HG03521 (cell line): ENCODE measurements around the gene CRB1.

ENCODE experiments used
- ATAC-seq: cut with Tn5 transposase; IDR thresholded peaks from one replicate; pipeline ENCODE4 v1.9.1; 2021; ENCODE audit warnings: mild to moderate bottlenecking, moderate library complexity; ENCODE audit not compliant: unreplicated experiment

Gene CRB1

GRCh38 chr1:197342669-197343068 is 74.6 kb downstream of the CRB1 start:
- no peak for ATAC-seq

GRCh38 chr1:197343663-197344273 is 75.7 kb downstream of the CRB1 start:
- ATAC-seq: no peak

- no peak for ATAC-seq
Observed at GRCh38 chr1:197351821-197352440, 83.9 kb downstream of the CRB1 start.

DNA sequence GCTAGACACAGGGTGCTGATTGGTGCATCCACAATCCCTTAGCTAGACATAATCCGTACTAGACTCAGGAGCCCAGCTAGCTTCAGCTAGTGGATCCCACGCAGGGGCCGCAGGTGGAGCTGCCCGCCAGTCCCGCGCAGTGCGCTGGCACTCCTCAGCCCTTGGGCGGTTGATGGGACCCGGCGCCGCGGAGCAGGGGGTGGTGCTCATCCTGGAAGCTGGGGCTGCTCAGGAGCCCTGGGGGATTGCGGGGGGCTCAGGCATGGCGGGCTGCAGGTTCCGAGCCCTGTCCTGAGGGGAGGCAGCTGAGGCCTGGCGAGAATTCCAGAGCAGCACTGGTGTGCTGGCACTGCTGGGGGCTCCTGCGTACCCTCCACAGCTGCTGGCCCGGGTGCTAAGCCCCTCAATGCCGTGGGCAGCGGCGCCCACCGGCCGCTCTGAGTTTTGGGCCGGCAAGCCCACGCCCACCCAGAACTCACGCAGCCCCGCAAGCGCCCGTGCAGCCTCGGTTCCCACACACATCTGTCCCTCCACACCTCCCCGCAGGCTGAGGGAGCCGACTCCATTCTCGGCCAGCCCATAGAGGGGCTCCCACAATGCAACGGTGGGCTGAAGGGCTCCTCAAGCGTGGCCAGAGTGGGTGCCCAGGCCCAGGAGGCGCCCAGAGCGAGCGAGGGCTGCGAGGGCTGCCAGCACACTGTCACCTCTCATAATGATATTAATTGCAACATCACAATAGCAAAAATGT is 87.4 kb downstream of the CRB1 start:
- ATAC-seq: no peak

- no peak for ATAC-seq
Observed at GRCh38 chr1:197356723-197357533, 88.9 kb downstream of the CRB1 start.

DNA sequence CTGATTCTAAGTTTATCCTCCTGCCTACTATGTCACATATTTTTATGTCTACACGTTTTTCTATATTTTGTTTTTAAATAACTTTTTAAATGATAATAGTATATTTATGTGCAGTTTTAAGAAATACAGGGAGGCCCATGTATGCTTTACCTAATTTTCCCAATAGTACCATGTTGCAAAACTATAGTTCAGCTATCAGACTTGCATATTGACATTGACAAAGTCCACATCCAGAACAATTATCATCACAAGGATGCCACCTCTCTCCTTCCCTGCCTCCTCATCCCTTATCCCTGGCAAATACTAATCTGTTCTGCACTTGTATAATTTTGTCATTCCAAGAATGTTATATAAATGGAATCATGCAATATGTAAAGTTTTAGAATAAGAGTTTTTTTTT is 90.9 kb downstream of the CRB1 start:
- no peak for ATAC-seq

- ATAC-seq: no peak
Observed at GRCh38 chr1:197360068-197360467, 92.0 kb downstream of the CRB1 start.

GRCh38 chr1:197362871-197363270 is 94.8 kb downstream of the CRB1 start:
- ATAC-seq: no peak

GRCh38 chr1:197363855-197364254 is 95.8 kb downstream of the CRB1 start:
- no peak for ATAC-seq

DNA sequence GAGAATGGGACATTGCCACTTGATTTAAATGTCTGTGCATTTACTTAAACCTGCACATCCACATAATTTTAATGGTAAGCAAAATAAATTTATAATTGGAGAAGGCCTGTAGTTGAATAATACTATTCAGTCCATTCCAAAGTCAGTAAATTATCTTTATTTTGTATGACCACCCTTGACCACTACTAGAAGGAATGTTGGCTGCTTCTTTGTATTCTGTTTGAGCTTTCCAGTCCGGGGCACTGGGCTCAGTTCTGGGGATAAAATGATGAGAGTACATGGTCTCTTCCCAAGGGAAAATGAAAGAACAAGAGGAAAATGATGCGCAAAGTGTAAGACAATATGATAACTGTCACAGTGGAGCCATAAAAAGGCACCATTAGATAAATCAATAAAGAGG is 98.9 kb downstream of the CRB1 start:
- ATAC-seq: no peak

DNA sequence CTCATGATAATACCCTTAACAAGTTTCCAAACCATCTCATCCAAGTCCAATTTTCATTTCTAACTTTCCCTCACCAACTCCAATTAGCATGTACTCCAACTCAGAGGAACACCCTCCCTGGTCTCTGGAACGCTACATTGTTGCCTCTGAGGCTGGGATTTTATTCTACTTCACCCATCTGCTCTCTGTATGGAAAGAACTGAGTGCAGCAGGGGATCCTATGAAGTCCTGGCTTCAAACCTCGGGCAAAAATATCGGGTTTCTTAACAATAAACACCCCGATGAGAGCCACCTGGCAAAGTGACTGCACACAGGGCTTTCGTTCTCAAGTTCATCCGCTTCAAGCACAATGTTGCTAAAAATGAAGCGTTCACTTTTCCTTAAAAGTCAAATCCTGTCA is 99.6 kb downstream of the CRB1 start:
- ATAC-seq: no peak

DNA sequence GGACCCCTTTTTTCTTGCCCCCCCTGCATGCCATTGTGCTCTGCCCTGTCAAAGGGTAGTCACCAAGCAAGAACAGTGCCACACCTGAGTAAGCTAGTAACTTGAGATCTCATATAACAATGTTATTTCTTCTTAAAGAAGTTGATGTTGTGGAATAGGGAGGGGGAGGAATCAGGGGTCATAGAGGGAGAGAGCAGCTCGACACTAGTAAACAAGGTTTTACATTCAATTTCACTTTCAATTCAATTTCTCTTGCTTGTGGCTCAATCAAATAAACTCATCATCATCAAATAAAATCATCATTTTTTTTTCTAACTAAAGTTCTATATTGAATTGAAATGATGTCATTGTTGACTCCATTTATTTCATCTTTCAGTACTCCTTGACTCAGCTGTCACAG is 106.4 kb downstream of the CRB1 start:
- no peak for ATAC-seq

DNA sequence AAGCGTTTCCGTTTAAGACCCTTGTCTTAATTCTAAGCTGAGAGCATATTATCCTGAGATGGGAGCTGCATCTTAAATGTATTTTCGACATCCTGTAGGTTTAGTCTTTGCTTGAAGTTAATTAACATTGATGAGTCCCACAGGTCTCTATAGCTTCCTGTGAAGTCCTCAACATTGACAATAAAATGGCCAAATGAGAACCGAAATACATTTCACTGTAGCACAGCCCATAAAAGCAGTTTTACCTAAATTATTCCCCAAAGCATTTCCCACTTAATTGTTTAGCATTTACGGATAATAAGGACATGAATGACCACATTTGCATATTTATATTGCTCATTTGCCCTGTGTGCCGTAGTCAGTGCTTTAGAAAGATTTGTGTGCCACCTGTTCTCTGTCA is 116.4 kb downstream of the CRB1 start:
- ATAC-seq: no peak

DNA sequence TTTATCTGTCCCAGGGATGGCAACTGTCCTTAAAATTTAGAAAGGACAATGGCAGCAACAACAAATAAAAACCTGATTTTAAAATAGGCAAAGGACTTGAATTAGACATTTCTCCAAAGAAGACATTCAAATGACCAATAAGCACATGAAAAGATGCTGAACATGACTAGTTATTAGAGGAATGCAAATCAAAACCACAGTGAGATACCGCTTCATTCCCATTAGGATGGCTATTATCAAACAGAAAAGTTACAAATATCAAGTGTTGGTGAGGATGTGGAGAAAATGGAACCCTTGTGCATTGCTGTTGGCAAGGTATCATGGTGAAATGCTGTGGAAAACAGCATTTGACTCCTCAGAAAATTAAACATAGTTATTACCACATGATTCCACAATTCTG is 120.7 kb downstream of the CRB1 start:
- ATAC-seq: no peak

DNA sequence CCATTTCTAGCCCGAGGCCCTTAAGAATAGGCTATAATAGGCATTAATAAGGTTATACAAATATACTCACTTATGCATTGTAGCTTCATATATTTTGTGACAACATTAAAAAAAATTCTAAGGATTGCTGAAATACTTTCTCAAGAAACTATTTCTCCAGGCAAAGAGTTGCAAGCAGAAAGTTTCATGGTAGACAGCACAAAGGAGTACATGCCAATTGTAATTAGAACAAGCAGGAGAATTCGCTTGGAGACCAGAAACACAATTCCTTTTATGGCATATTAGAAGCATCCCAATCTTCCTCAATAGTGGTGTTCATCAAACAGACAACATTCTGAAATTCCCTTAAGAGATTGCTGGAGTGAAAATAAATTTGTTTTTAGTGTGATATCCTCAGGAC is 122.8 kb downstream of the CRB1 start:
- no peak for ATAC-seq

GRCh38 chr1:197391303-197392226 is 123.5 kb downstream of the CRB1 start:
- no peak for ATAC-seq

GRCh38 chr1:197392541-197392940 is 124.5 kb downstream of the CRB1 start:
- no peak for ATAC-seq

GRCh38 chr1:197393105-197393504 is 125.1 kb downstream of the CRB1 start:
- ATAC-seq: no peak

DNA sequence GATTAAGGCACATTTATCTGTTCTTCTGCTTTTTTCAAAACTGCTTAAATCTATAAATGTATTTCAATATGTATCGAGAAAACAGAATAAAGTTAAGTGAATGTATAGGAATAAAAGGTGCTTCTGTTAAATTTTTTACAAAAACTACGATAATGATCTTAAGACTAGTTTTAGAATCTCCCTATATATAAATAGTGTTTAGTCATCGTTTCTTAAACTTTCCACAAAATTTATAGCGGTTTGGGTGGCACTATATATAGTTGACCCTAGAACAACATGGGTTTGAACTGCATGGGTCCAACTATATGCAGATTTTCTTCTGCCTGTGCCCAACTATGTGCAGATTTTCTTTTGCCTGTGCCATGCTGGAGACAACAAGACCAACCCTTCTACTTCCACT is 125.7 kb downstream of the CRB1 start:
- ATAC-seq: no peak

DNA sequence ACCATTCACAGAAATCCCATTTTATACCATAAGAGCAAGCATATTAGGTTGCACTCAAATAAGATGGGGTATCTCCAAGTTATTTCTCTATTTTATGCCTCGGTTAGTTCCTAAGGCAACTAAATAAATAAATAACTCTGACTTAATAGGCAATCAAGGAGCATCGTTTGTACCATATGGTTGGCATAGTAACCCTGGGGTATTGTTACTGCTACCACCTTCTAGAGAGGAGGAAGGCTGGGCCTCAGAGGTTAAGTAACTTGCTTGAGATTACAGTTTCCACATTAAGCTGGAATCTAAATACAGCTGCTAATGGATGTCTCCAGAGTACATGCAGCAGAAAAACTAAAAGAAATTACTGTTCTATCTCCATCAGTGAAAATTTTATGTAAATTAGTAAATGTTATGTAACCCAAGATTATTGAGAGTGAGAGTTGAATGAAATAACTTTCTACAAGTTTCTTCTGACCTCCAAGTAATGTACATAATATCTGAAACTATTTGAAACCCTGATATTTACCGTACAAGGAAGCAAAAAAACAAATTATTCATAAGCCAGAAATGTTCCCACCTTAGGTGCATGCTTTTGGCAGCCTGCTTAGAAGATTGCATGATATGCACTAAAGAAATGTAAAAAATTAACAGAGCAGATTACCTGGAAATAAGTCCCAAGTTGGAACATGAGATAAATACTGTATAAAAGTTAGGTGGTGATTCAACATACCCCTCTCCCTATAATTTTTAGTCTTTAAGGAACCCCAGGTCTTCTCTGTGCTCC is 127.0 kb downstream of the CRB1 start:
- ATAC-seq: no peak
